ENCODE results near the gene GP1BA. TPM values are rescaled to one million over a fixed set of nuclear protein-coding genes. Genes with fewer than 3 reads are reported as not detected.

GP1BA gene
- not detected for total RNA-seq

DNA sequence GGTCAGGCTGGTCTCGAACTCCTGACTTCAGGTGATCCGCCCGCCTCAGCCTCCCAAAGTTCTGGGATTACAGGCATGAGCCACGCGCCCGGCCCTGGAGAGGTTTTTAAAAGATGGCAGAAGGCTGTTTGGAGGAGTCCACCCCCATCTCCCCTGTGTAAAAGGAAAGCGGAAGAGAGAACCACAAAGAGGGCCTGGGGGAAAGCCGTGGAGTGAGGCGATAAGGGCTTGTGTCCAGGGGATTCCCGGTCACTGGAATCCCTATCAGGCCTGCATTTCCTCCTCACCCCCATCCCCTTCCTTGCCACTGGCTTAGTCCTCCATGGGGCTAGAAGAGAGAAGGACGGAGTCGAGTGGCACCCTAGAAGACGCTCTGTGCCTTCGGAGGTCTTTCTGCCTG, at the start of gene GP1BA:
GP1BA (plus strand) TSS at position 315 of the 400 bp plus-strand sequence. CDS start 328 bp downstream, outside the sequence.
- in situ Hi-C loops (cut with MboI; ENCODE audit: low sequenced_read_pairs in 4 of 4) (no loop called here), intact Hi-C loops (cut with DNase I; ENCODE audit: low total_unique reads) (no loop called here)
- TF ChIP-seq CTCF (IDR thresholded peaks at IDR 0.05 in 4 of 5, conservative IDR thresholded peaks at IDR 0.05 in 1 of 5) (no peak), POLR2A (IDR thresholded peaks at IDR 0.05) (no peak)
- Histone ChIP-seq H3K27ac (no peak within 1 kb of the TSS), H3K4me3 (no peak within 1 kb of the TSS), H3K9me3 (no peaks in the 10 kb centered on the region), H3K36me3 (peaks cover 0 to 2% of the 10 kb centered on the region in 2 donors), H3K27me3 (no peaks in the 10 kb centered on the region), H3K4me1 (peaks cover 16 to 19% of the 10 kb centered on the region in 2 donors)
- ATAC-seq (no peak), DNase-seq (no peak)

GRCh38 chr17:4884489-4884888, 47.6 kb upstream of the GP1BA start:
- TF ChIP-seq POLR2A (IDR thresholded peaks at IDR 0.05): no peak
- no peak for TF ChIP-seq CTCF (IDR thresholded peaks at IDR 0.05 in 4 of 5, conservative IDR thresholded peaks at IDR 0.05 in 1 of 5)
- DNase-seq (no peak), ATAC-seq (no peak)
- H3K27ac ChIP-seq: no peak overlapping the region
- in situ Hi-C loops (cut with MboI; ENCODE audit: low sequenced_read_pairs in 4 of 4) (loop anchor here (10.0 to 25.0 kb wide), 3 partner anchors 97 to 170 kb away; partner anchors contain the start of genes GLTPD2 (in 3 of the 4), VMO1 (in 3 of the 4), PSMB6 (in 2 of the 4) and ARRB2 (in 1 of the 4)), intact Hi-C loops (cut with DNase I; ENCODE audit: low total_unique reads) (no loop called here)
- H3K9me3 ChIP-seq: no peaks in the 10 kb centered on the region
- no peaks in the 10 kb centered on the region for H3K4me1 ChIP-seq
- H3K27me3 ChIP-seq: no peaks in the 10 kb centered on the region
- no peak overlapping the region for H3K4me3 ChIP-seq
- peaks cover 0 to 51% of the 10 kb centered on the region in 2 donors for H3K36me3 ChIP-seq

DNA sequence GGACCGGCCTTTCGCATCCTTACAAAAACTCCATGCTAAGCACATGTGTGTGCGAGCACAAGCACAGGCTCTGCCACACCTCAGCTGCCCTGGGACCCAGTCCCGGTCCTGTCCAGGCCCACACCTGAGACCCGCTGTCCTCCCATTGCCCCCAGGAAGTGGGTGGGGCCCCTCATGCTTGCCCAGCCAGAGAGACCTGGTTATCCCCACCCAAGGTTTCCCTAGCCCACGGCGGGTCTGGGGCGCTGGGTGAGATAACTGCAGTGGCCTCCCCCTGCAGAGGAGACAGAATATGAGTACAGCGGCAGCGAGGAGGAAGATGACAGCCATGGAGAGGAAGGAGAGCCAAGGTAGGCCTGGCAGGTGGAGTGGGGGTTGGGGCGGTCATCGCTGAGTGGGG, 45.2 kb upstream of the GP1BA start:
- in situ Hi-C loops (cut with MboI; ENCODE audit: low sequenced_read_pairs in 4 of 4): loop anchor here (5.0 to 25.0 kb wide), 4 partner anchors 100 to 172 kb away; partner anchors contain the start of genes GLTPD2 (in 4 of the 4), VMO1 (in 4 of the 4), PSMB6 (in 2 of the 4) and ARRB2 (in 1 of the 4)
- no peaks in the 10 kb centered on the region for H3K27me3 ChIP-seq
- no peaks in the 10 kb centered on the region for H3K4me1 ChIP-seq
- no peak for ATAC-seq
- no peak overlapping the region for H3K27ac ChIP-seq
- TF ChIP-seq CTCF (IDR thresholded peaks at IDR 0.05 in 4 of 5, conservative IDR thresholded peaks at IDR 0.05 in 1 of 5) (no peak), POLR2A (IDR thresholded peaks at IDR 0.05) (no peak)
- no peak overlapping the region for H3K4me3 ChIP-seq
- no peaks in the 10 kb centered on the region for H3K9me3 ChIP-seq
- no peak for DNase-seq
- peaks cover 0 to 66% of the 10 kb centered on the region in 2 donors for H3K36me3 ChIP-seq
- intact Hi-C loops (cut with DNase I; ENCODE audit: low total_unique reads): loop anchor here (5.0 kb wide), 1 partner anchor 175 kb away; the partner anchor contains the start of gene ARRB2

DNA sequence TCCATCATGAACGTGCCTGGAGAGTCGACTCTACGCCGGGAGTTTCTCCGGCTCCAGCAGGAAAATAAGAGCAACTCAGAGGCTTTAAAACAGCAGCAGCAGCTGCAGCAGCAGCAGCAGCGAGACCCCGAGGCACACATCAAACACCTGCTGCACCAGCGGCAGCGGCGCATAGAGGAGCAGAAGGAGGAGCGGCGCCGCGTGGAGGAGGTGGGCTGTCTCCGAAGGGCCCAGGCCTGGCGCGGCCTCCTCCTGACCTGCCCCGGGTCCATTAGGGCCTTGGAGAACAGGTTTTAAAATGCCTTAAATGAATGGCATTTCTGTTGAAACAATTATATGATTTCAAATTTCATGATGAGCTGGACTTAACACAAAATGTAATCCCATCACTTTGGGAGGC, 44.5 kb upstream of the GP1BA start:
- no peaks in the 10 kb centered on the region for H3K4me1 ChIP-seq
- TF ChIP-seq POLR2A (IDR thresholded peaks at IDR 0.05) (no peak), CTCF (IDR thresholded peaks at IDR 0.05 in 4 of 5, conservative IDR thresholded peaks at IDR 0.05 in 1 of 5) (no peak)
- intact Hi-C loops (cut with DNase I; ENCODE audit: low total_unique reads) (loop anchor here (5.0 kb wide), 1 partner anchor 175 kb away; the partner anchor contains the start of gene ARRB2), in situ Hi-C loops (cut with MboI; ENCODE audit: low sequenced_read_pairs in 4 of 4) (loop anchor here (5.0 to 25.0 kb wide), 4 partner anchors 100 to 173 kb away; partner anchors contain the start of genes GLTPD2 (in 4 of the 4), VMO1 (in 4 of the 4), PSMB6 (in 2 of the 4) and ARRB2 (in 1 of the 4))
- no peak overlapping the region for H3K27ac ChIP-seq
- H3K36me3 ChIP-seq: peaks cover 0 to 73% of the 10 kb centered on the region in 2 donors
- DNase-seq: no peak
- no peaks in the 10 kb centered on the region for H3K9me3 ChIP-seq
- H3K27me3 ChIP-seq: no peaks in the 10 kb centered on the region
- H3K4me3 ChIP-seq: no peak overlapping the region
- ATAC-seq: no peak
